Esophagus squamous epithelium (tissue), 4 donors: ENCODE results near the gene GRK4.

Experiments used
- POLR2A ChIP-seq, 4 donors: fragments of 450-650 bp; IDR thresholded peaks; one replicate each; pipeline ENCODE4 v1.6.1; 2017; ENCODE audit warnings: antibody characterized with exemption in 4 of 4, mild to moderate bottlenecking in 4 of 4, moderate library complexity in 3 of 4
- TF ChIP-seq, protein P1 (sequence below), 6 experiments: fragments of 450-650 bp in 4 of 6; fragments of 200-600 bp in 2 of 6; sonication (generic) in 2 of 6; IDR thresholded peaks; one replicate each; pipeline ENCODE4 v1.5.1; 2016 to 2019; ENCODE audit warnings: antibody characterized with exemption in 6 of 6, mild to moderate bottlenecking in 4 of 6, moderate library complexity in 4 of 6

DNA sequence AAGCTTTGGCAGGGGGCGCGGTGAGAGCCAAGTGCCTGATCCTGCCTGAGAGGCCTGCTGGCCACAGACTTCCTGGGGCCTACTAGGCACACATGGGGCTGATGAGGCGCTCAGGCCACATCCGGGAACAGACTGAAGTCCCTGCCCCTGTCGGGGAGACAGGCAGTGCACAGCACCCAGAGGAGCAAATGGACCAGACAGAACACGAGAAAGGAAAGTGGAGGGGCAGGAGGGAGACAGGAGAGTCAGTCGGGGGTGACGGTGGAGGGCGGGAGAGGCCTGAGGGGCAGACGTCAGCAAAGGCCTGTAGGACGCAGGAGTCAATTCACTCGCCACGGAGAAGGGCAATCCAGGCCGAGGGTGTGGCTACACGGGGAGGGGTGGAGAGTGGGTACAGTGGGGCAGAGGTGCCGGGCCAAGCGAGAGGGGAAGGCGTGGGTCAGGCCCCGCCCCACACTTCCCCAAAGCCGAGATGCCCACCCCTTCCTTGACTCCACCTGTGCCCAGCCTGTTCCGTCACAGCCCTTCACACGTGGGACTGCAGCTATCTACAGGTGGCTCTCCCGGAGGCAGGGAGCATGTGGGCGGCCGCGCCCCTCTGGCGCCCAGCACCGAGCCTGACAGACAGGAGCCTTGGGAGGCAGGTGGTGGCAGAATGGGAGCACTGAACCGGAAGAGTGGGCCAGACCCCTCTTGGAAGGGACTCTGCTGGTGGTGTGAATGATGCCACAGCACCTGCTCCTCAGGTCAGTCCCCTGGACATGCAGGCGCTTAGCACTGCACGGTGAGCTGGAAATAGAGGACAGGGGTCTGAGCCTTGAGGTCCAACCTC, 20.6 kb upstream of the GRK4 start:
- TF ChIP-seq, protein P1, sequence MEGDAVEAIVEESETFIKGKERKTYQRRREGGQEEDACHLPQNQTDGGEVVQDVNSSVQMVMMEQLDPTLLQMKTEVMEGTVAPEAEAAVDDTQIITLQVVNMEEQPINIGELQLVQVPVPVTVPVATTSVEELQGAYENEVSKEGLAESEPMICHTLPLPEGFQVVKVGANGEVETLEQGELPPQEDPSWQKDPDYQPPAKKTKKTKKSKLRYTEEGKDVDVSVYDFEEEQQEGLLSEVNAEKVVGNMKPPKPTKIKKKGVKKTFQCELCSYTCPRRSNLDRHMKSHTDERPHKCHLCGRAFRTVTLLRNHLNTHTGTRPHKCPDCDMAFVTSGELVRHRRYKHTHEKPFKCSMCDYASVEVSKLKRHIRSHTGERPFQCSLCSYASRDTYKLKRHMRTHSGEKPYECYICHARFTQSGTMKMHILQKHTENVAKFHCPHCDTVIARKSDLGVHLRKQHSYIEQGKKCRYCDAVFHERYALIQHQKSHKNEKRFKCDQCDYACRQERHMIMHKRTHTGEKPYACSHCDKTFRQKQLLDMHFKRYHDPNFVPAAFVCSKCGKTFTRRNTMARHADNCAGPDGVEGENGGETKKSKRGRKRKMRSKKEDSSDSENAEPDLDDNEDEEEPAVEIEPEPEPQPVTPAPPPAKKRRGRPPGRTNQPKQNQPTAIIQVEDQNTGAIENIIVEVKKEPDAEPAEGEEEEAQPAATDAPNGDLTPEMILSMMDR (IDR thresholded peaks at IDR 0.05): no peak
- no peak for TF ChIP-seq POLR2A (IDR thresholded peaks at IDR 0.05)
